Neutrophil (primary cell): ENCODE results near the gene SMG1.
A peak's percentile ranks its signal among the peaks of the same experiment; 100 is the strongest.
"Not testable (repeated sequence)": the region's sequence is repeated elsewhere in the genome, so short reads cannot be mapped to it uniquely, and the experiment has no call there.

Source experiments
- H3K27ac ChIP-seq: fragments of 200-600 bp; sonication (generic); 2 replicates; pipeline ENCODE4 v1.5.1; 2016; ENCODE audit warnings: mild to moderate bottlenecking, moderate library complexity
- H3K27me3 ChIP-seq: fragments of 200-600 bp; sonication (generic); 2 replicates; pipeline ENCODE4 v1.6.0; 2016; ENCODE audit warnings: mild to moderate bottlenecking
- H3K36me3 ChIP-seq: fragments of 200-600 bp; sonication (generic); 2 replicates; pipeline ENCODE4 v1.5.1; 2017
- H3K4me1 ChIP-seq, 2 experiments: fragments of 200-600 bp in 1 of 2; sonication (generic) in 1 of 2; 1 replicate in 1 of 2; 2 replicates in 1 of 2; pipeline versions ENCODE4 v1.5.1 to v1.6.1; 2013 to 2016; ENCODE audit warnings: low read depth in 1 of 2, low read length in 1 of 2, mild to moderate bottlenecking in 1 of 2, moderate library complexity in 1 of 2; ENCODE audit not compliant: control insufficient read depth in 1 of 2, insufficient read depth in 1 of 2
- H3K4me3 ChIP-seq, 2 experiments: fragments of 200-600 bp in 1 of 2; sonication (generic) in 1 of 2; 1 replicate in 1 of 2; 2 replicates in 1 of 2; pipeline ENCODE4 v1.5.1; 2013 to 2016; ENCODE audit warnings: low read depth in 1 of 2, low read length in 1 of 2, mild to moderate bottlenecking in 1 of 2, moderate library complexity in 1 of 2
- H3K9me3 ChIP-seq: fragments of 200-600 bp; sonication (generic); 2 replicates; pipeline ENCODE4 v1.5.1; 2016
- CTCF ChIP-seq: fragments of 200-600 bp; sonication (generic); IDR thresholded peaks from 2 replicates; pipeline ENCODE4 v1.5.1; 2016; ENCODE audit warnings: antibody characterized with exemption

The SMG1 gene

GRCh38 chr16:18884456-18884855 lies 41.8 kb downstream of the SMG1 start:
- not testable (repeated sequence) for H3K4me1 ChIP-seq, H3K27ac ChIP-seq, H3K9me3 ChIP-seq, H3K27me3 ChIP-seq, H3K4me3 ChIP-seq
- peaks cover 41% of the 10 kb centered on the region for H3K36me3 ChIP-seq

- H3K27me3 ChIP-seq, H3K4me1 ChIP-seq, H3K27ac ChIP-seq, H3K9me3 ChIP-seq, H3K4me3 ChIP-seq: not testable (repeated sequence)
- peaks cover 64% of the 10 kb centered on the region for H3K36me3 ChIP-seq
These were observed 48.5 kb downstream of the SMG1 start for GRCh38 chr16:18877734-18878133.

GRCh38 chr16:18877259-18877658 lies 48.9 kb downstream of the SMG1 start:
- H3K4me3 ChIP-seq, H3K9me3 ChIP-seq, H3K4me1 ChIP-seq, H3K27me3 ChIP-seq, H3K27ac ChIP-seq: not testable (repeated sequence)
- H3K36me3 ChIP-seq: peaks cover 62% of the 10 kb centered on the region

DNA sequence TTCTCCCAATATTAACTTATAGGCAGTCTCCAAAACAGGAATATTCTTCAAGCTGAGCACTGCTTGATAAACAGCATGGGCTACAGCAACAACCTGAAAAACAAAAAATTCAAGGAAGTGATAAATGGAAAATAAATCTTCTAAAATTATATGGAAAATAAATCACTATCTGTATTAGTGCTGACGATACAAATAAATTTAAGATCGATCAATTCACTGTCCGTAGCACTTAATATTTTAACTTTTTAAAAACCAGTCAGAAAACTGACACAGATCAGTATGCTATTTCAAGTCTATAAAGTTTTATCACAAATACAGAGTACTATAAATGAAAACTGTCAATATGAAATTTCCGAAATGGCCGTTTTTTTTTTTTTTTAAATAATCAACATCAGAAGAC lies 49.9 kb downstream of the SMG1 start:
- not testable (repeated sequence) for H3K27ac ChIP-seq, H3K4me3 ChIP-seq, H3K9me3 ChIP-seq, H3K27me3 ChIP-seq, H3K4me1 ChIP-seq
- peaks cover 56% of the 10 kb centered on the region for H3K36me3 ChIP-seq

DNA sequence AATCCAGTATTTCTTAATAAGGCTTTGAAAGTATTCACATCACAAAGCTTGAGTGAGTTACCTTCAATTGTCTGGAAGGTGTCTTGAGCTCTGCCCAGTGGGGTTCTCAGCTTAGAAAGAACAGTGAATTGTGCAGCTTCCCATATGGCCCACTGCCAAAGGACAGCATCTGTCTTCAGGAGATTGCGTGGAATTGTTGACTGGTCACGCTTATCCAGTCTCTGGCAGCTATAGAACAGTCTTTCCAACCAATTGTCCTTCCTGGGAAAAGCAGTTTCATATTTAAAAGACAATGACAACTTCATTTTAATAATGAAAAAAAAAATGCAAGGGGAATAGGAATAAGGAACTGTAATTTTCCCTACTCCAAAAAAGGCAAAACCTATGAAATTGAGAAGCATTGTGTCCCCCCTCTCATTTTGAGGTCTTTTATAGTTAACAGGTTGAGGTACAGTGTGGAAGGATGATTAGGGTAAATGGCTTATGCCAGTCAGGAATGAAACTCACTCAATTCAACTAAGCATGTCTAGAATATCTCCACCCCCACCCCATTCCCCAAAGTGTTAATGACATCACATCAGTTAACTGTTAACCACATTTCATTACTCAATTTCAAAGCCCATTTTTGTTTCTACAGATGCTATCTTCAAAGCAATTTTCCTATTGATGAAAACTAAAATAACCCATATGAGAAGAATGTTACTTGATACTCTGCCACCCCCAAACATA lies 57.0 kb downstream of the SMG1 start:
- not testable (repeated sequence) for H3K27me3 ChIP-seq, H3K4me1 ChIP-seq, H3K27ac ChIP-seq, H3K9me3 ChIP-seq, H3K4me3 ChIP-seq
- H3K36me3 ChIP-seq: peaks cover 81% of the 10 kb centered on the region

GRCh38 chr16:18866277-18866823 lies 59.9 kb downstream of the SMG1 start:
- not testable (repeated sequence) for H3K27me3 ChIP-seq, H3K9me3 ChIP-seq, H3K4me1 ChIP-seq, H3K4me3 ChIP-seq, H3K27ac ChIP-seq
- peaks cover 79% of the 10 kb centered on the region for H3K36me3 ChIP-seq

DNA sequence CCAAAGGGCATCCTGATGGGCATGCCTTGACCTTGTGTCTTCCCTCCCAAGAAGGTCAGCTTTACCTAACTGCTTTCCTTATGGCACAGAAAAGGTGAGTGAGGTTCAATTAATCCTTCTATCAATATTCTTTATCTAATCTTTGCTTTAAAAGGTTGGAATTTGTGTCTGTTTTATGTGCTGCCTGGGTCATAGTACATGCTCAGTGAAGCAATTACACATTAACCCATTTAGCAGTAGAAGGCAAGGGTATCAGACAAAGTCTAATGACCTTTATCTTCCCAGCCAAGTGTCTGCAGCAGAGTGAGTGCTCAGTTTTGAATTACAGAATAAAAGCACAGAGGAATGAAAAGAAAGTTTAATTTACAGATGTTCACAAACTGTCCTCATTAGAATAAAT lies 63.3 kb downstream of the SMG1 start:
- H3K36me3 ChIP-seq: peaks cover 72% of the 10 kb centered on the region
- not testable (repeated sequence) for H3K4me3 ChIP-seq, H3K27ac ChIP-seq, H3K27me3 ChIP-seq, H3K4me1 ChIP-seq, H3K9me3 ChIP-seq

- H3K27me3 ChIP-seq: no peaks in the 10 kb centered on the region
- H3K4me1 ChIP-seq: no peaks in the 10 kb centered on the region
- H3K9me3 ChIP-seq: no peaks in the 10 kb centered on the region
- TF ChIP-seq CTCF: no peak
- H3K27ac ChIP-seq: peak overlapping the region; percentile 8
- H3K4me3 ChIP-seq: no peak overlapping the region
- H3K36me3 ChIP-seq: peaks cover 97% of the 10 kb centered on the region
These were observed 71.0 kb downstream of the SMG1 start for GRCh38 chr16:18855196-18855595.

- H3K27me3 ChIP-seq: no peaks in the 10 kb centered on the region
These were observed 72.5 kb downstream of the SMG1 start for GRCh38 chr16:18853694-18854093.

More at GRCh38 chr16:18853694-18854093, 72.5 kb downstream of the SMG1 start:
- no peaks in the 10 kb centered on the region for H3K4me1 ChIP-seq
- H3K9me3 ChIP-seq: no peaks in the 10 kb centered on the region
- no peak overlapping the region for H3K4me3 ChIP-seq
- TF ChIP-seq CTCF: no peak
- no peak overlapping the region for H3K27ac ChIP-seq
- peaks cover 98% of the 10 kb centered on the region for H3K36me3 ChIP-seq
